Loucy (cell line): Measurements from ENCODE around the gene CD9.

Experiments used
- EZH2phosphoT487 ChIP-seq: fragments of 200-600 bp; IDR thresholded peaks from 2 replicates; pipeline ENCODE4 v1.6.1; 2018; ENCODE audit warnings: antibody characterized with exemption, mild to moderate bottlenecking, moderate library complexity, borderline replicate concordance
- TF ChIP-seq, protein P1 (sequence below): fragments of 200-600 bp; sonication (generic); conservative IDR thresholded peaks from 2 replicates; pipeline ENCODE4 v1.5.1; 2014; ENCODE audit warnings: mild to moderate bottlenecking, antibody characterized with exemption, low read length

DNA sequence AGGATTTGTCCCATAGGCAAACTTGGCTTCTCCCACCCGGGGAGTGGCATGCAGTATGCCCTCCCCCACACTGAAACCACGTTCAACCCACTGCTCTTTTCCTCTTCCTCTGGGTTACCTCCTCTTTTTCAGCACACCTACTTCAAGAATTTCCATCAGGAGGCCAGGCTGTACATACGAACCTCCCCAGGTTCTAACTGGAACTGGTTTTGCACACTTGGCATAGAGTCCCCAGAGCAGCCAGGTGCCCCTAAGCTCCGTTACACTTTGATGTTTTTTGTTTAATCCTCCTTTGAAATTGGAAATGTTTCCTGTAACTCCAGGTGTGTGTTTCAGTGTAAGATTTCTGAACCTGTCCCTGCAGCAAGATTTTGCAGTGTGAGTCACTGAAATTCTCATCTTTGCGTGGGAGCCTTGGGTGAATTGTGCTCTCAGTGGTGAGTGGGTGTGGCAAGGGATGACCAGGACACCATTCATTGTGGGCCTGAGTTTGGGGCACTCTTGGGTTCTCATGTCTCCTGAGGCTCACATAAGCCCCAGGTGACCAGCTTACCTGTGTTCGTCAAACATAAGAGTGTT lies 18.2 kb downstream of the CD9 start:
- TF ChIP-seq, protein P1, sequence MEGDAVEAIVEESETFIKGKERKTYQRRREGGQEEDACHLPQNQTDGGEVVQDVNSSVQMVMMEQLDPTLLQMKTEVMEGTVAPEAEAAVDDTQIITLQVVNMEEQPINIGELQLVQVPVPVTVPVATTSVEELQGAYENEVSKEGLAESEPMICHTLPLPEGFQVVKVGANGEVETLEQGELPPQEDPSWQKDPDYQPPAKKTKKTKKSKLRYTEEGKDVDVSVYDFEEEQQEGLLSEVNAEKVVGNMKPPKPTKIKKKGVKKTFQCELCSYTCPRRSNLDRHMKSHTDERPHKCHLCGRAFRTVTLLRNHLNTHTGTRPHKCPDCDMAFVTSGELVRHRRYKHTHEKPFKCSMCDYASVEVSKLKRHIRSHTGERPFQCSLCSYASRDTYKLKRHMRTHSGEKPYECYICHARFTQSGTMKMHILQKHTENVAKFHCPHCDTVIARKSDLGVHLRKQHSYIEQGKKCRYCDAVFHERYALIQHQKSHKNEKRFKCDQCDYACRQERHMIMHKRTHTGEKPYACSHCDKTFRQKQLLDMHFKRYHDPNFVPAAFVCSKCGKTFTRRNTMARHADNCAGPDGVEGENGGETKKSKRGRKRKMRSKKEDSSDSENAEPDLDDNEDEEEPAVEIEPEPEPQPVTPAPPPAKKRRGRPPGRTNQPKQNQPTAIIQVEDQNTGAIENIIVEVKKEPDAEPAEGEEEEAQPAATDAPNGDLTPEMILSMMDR = no peak
- TF ChIP-seq EZH2phosphoT487 = no peak
